HG03139 (cell line): ENCODE results near the gene FAM168A.

Experiments
- ATAC-seq: cut with Tn5 transposase; IDR thresholded peaks from one replicate; pipeline ENCODE4 v1.9.1; 2021; ENCODE audit not compliant: unreplicated experiment

FAM168A gene

DNA sequence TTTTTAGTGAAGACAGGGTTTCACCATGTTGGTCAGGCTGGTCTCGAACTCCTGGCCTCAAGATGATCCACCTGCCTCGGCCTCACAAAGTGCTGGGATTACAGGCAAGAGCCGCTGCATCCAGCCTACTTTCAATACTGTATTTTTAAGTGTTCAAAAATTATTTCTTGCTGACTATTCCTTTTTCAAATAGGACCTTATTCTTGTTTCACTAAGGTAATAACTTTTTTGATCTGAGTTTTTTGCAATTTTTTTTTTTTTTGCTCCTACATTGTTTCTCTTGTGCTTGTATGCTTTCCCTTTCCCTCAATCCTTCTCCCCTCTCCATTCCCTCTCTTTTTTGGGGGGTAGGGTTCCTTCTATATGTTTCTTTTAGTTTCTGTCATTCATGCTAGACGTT, 73.1 kb downstream of the FAM168A start:
- no peak for ATAC-seq

DNA sequence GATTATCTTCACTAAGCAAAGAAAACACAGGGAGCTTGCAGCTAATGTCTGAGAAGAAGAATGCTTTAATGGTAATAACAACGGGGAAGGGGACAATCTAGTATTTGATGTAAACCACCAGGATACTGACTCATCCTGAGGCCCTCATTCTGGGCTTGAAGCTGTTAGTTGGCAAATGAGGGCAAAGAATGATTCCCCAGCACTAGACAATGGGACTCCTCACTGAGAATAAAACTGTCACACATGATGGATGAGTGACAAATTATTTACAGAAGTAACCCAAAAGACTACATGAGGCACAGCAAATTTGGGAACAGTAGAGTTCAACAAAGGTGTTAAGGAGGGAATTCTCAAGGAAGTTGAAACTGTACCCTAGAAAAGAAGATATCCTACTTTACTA, 76.3 kb downstream of the FAM168A start:
- ATAC-seq, result no peak

DNA sequence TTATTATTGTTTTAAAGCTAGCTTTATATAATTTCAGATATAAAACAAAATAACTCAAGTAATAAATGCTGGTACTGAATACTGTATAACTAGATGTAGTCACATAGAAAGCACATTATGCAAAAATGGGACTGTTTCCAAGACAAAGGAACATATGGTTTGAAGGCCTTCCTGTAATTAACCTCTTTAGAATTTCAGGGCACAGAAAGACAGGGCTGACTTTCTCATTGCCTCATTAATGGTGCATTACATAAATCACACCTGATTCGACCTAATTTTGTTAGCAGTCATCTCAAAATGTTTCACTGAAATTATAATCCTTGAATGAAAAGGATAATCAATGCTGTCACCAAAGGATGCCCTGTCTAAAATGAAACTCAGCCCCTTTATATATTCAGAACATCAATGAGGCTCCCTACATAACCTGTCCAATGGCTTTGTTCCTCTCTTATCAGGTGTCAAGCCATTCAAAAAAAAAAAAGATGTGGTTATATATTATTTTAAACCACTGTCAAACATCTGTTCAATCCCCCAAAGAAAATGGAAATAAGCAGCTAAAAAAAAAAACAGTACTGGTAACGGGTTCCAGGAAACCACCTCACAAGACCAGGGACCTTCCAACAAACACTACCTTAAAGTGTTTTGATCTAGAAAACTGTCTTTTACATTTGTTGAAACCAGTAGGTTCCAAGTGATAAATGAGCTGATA, 77.4 kb downstream of the FAM168A start:
- no peak for ATAC-seq

DNA sequence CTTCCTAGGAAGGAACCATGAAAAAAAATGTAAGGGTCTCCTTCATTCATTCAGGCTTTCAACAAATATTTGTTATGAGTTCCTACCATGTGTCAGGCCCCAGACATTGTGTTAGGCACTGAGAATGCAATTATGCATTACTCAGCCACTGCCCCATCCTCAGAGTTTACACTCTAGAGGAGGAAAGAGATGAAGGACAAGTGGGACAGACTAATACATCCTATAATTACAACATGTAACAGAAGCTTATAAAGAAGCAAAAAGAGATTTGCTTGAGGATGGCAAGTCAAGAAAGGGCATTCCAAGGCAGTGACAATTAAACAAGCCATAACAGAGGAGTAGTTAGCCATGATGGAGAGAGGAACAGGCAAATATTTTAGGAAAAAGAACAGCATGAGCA, 78.6 kb downstream of the FAM168A start:
- no peak for ATAC-seq

DNA sequence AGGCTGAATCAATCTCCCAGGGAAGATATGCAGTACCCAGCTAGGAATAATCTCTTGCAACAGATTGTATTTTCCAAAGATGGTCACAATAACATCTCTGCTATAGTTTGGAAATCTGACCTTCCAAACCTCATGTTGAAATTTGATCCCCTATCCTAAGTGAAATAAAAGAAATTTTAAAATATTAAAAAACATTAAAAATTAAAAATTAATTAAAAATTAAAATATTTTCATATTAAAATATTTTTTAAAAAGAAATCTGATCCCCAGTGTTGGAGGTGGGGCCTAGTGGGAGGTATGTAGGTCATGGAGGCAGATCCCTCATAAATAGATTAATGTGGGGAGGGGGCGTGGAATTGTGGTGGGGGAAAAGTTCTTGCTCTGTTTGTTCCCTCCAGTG, 79.7 kb downstream of the FAM168A start:
- ATAC-seq, result no peak

DNA sequence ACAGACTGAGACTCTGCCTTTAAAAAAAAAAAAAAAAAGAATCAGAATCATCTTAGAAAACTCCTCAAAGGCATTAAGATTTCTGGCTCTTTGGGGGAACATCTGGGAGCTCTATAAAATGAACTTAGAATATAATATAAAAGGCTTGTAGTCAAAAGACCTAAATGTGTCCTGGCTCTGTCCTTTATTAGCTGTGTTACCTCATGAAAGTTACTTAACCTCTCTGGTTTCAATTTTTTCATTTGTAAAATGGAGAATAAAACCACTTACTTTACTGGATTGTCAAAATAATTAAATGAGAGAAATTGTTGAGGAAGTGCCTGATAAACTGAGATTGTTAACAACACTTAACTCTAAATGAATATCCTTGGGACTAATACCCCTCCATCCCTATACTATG, 81.8 kb downstream of the FAM168A start:
- ATAC-seq, result no peak

DNA sequence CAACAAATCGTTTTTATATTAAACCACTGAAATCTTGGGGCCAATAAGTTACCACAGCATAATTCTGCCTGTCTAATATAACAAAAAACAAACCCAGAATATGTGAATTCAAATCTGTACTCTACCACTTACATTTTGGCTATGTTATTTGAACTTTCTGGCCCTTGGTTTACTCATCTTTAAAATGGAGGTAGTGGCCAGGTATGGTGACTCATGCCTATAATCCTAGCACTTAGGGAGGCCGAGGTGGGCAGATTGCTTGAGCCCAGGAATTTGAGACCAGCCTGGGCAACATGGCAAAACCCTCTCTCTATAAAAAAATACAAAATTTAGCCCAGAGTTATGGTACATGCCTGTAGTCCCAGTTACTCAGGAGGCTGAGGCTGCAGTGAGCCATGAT, 84.2 kb downstream of the FAM168A start:
- no peak for ATAC-seq

DNA sequence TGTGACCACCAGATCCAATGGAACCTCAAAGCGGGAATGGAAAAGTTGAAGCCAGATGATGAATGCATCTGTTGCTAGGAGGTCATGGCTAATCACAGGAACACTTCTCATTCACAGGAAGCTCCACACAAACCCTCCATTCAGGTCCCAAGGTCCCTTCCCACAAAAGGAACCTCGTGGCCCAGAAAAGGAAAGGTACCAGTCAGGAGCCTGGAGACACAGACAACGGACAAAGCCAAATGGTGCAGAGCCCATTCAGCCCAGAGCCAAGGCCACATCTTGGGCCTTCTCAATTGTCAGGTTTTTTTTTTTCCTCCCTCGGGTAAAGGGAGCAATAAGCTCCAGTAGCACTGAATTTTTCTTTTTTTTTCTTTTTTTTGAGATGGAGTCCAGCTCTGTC, 87.0 kb downstream of the FAM168A start:
- ATAC-seq, result no peak

DNA sequence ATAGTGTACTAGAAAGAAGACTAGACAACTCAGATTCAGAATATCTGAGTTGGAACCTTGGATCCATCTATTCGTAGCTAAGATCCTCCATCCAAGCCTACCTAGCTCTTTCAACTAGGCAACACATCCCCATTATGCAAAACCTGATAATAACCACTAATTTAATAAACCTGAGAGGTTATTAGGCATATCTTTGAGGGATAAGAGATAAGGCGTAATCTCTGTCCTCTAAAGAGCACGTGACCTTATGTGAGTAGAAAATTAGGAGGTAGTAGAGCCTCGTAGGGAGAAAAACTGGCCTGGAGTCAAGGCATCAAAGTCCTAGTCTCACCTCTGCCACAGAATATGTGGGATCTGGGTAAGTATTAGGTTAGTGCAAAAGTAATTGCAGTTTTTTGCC, 87.8 kb downstream of the FAM168A start:
- no peak for ATAC-seq

DNA sequence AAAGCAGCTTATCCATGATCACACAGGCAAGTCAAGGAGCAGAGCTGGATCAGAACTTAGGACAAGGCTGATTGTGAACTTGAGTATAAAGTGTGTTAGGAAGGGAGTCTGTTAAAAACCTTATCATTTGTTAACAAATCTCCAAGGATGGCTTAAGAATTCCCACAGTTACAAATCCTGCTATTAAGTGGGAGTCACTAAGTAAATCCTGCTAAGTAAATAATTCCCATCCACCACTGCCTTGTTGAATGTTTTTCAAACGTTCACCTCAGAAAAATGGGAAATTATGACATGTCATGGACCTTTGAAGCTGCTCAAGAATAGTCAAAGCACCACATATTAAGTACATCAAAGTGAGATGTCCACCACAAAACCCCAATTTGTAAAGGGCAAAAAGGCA, 88.7 kb downstream of the FAM168A start:
- no peak for ATAC-seq

DNA sequence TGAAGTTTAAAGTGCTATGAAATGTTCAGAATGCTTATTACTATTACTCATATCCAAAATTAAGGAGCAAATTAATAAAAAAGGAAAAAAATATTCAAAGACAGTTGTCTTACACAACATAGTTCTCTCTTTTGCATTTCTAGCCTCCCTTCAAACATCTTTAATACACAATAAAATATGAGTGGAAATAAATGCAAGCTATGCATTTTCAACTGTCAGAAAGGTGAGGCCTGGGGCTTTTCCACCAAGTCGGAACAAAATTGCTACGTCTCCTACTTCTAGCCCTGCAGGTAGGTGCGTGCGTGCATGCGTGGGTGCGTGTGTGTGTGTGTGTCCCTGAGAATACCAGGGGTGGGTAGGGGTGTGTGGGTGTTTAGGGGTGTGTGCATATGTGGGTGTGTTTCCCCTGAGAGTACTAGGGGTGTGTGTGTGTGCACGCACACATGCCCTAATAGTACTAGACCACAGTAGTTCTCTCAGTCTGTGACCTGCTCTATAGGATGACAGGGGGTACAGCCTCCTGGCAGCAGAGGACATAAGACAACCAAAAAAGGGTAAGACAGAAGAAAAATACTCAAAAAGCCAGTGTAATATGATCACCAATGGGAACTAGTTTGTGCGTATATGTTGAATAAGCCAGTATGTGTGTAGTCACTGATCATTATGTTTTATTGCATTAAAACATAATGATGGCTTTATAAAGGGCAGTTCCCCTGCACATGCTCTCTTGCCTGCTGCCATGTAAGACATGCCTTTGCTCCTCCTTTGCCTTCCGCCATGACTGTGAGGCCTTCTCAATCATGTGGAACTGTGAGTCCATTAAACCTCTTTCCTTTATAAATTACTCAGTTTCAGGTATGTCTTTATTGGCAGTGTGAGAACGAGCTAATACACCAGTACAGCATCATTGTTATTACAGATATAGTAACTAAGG, 89.4 kb downstream of the FAM168A start:
- ATAC-seq, result no peak

DNA sequence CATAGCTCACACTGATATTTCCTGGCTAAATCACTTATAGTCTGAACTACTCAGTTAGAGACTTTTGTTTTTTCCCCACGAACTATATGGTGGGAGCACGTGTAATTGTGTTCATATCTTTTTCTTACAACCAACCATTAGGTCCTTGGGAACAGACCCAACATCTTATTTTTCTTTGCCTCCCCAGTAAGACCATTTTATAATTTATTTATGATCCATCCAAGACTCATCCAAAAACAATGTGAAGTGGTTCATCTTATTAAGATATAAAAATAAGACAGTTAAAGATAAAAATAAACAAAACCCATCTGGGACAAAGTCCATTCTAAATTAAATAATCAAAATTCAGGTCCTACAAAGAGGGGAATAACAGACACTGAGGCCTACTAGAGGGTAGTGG, 90.8 kb downstream of the FAM168A start:
- no peak for ATAC-seq

DNA sequence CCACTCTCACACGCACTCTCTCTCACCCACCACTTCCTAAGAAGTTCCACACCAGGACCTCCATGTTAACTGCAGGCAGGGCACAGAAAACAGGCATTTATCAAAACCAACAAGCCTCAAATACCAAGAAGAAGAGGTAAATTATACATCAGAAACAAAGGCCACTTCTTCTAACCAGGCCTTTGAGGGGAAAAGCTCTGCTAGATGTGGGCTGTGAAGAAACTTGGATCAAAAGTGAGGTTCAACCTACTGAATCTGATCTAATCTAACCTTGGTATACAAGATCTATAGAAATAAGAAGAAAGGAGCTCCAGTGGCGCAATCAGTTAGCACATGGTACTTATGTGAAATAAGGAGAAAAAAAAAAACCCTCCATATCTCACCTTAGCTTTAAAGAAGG, 91.9 kb downstream of the FAM168A start:
- ATAC-seq, result no peak

DNA sequence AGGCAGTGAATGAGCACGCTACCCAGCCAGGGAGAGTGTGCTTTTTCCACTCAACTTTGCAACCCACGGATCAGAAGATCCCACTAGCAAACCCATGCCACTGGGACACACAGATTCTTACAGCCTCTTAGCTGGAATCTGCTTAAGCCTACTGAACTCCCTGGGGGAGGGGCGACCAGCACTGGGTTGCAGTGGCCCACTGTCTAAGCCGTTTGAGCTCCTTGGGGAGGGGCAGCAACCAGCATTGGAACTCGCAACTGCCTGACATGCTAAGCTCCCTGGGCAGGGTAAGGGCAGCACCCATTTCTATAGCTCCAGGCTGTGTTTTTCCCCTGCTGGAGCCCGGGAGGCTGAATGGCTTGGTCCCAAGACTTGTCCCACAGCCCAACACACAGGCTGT, 99.6 kb downstream of the FAM168A start:
- no peak for ATAC-seq

DNA sequence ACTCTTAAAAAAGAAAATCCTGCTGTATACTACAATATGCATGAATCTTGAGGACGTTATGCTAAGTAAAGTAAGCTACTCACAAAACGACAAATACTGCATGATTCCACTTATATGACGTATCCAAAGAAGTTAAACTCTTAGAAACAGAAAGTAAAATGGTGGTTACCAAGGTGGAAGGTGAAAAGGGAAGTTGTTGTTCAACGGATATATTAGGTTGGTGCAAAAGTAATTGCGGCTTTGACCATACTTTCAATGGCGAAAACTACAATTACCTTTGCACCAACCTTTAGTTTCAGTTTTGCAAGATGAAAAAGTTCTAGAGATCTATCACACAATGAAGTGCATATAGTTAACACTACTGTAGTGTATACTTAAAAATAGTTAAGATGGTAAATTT, 101.8 kb downstream of the FAM168A start:
- no peak for ATAC-seq

DNA sequence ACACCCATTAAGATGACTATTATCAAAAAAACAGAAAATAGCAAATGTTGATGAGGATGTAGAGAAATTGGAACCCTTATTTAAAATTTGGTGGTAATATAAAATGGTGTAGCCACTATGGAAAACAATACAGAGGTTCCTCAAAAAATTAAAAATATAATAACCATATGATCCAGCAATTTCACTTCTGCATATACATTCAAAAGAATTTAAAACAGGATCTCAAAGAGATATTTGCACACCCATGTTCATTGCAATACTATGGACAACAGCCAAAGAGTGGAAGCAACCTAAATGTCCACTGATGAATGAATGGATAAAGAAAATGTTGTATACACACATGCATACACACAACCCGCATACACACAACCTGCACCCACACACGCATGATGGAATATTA, 102.2 kb downstream of the FAM168A start:
- ATAC-seq, result no peak

DNA sequence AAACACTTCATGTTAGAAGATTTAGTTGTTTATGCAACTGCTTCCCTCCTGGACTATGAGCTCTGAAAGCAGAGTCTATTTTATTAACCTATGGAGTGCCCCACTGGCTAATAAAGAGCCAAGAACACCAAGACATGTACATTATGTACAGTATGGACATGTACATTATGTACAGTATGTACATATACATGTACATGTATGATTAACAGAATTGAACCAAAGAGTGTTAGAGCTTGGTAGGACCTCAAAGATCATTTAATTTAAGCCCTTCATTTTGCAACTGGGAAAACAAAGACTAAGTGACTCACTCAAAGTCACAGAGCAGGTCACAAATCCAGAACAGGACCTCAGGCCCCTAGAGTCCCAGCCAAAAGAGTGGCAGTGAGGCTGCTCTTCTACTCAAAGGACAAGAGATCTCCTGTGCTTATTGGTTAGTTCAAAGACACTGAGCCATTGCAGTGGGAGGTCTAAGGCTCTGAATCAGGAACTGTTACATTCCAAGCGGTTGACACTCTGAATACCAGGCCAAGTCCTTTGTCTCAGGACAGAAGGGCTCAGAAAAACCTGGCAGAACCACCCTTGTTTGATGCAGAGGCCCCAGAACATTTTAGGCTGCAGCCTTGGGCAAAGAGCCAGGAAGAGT, 103.8 kb downstream of the FAM168A start:
- no peak for ATAC-seq

DNA sequence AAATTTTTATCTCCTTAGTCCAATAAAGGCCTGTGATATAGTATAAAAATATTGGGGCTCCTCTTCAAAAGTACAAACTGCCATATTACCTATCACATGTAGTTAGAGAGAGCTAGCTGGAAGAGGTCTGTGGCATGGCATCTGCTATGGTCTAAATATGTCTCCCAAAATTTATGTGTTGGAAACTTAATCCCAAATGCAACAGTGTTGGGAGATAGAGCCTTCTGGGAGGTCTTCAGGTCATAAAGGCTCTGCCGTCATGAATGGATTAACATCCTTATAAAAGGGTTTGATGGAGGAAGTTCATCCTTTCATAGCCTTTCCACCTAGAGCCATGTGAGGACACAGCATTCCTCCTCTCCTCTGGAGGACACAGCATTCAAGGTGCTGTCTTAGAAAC, 116.3 kb downstream of the FAM168A start:
- no peak for ATAC-seq

DNA sequence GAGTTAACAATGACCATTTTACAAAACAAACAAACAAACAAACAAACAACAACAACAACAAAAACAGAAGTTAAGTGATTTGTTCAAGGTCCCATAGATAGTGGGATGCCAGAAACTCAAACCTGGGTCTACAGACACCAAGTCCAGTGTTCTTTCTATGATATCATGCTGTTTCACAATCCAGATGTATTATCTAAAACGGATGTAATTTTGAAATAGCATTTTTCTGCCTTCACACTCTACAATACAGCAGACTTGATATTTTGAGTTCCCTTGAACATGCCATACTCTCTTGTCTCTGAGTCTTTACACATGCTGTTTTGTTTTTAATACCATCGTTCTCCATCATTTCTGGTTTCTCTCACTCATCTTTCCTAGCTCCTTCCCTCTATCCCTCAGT, 117.2 kb downstream of the FAM168A start:
- no peak for ATAC-seq

DNA sequence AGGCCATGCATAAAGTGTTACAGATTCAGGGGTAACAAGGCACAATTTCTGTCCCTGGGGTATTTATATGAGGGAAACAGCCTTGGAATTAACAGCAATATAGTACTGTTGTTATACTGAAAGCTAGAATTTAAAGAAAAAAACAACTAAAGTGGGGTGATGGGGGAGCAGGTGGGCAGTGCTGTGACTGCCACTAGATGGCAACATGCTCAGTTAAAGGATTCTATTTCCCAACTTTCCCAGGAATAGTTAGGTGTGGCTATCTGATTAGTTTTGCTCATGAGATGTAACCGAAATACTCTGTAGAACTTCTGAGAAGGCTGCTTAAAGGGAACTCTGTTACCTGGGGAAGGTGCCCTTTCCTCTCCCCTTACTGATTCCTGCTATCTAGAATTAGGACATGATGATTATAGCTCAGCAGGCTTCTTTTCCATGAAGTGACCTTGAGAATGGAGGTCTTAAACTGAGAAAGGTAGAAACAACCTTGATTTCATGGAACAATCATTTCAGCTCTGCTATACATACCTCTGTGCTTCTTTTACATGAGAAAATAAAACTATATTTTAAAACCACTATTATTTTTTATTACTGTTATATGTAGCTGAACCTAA, 119.1 kb downstream of the FAM168A start:
- ATAC-seq, result no peak

DNA sequence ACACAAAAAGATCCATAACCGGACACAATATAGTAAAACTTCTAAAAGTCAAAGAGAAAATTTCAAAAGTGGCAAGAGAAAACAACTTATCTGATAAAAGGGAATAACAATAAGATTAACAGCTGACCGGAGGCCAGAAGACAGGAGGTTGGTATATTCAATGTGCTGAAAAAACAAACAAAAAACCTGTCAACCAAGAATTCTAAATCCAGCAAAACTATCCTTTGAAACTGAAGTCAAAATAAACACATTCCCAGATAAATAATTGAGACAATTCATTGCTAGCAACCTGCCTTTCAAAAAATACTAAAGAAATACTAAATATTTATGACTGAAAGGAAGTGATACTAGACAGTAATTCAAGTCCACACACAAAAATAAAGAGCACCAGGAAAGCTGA, 120.4 kb downstream of the FAM168A start:
- no peak for ATAC-seq
